ENCODE data around the gene SUPV3L1.
"Not testable (repeated sequence)": the region's sequence is repeated elsewhere in the genome, so short reads cannot be mapped to it uniquely, and the experiment has no call there.

SUPV3L1 gene
- 35.6 to 58.9 (median 47.9) reads per million in 4 experiments for total RNA-seq

DNA sequence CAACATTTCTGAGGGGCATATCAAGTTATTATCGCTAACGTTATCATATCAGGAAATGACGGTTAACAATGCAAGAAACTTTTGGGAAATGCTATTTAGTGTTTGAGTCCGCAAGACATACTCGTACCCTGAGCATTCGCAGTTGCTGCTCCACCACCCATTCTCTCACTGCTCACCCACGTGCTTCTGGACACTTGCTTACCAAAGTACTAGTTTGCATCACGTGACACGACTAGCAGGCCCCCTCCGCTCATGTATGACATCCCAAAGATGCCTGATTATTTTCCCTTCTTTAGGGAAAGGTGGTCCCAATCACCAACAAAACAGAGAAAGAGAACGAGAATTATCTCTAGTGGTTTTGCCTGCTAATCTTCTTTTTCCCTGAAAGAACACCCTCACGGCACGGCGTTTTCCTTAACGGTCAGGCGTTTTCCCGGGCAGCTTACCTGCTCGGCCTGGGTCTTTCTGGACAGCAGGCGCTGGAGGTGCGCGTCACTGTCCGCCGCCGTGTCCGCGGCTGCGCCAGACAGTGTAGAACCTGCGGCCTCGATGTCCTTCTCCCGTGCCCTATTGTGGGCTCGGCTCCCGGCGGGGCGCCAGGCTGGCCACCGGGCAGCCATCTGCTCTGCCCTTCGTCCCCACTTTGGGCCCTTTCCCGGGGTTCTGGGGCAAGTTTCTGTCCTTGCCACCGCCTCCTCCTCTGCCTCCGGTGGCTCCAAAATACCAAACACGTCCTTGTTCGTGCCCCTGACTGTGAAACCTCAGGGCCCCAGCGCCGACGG lies at the start of gene SUPV3L1:
Gene SUPV3L1 (plus strand): TSS at position 492 of the 782 bp plus-strand sequence. CDS start 58 bp downstream, at position 550.
- peak; percentile 75 for DNase-seq

DNA sequence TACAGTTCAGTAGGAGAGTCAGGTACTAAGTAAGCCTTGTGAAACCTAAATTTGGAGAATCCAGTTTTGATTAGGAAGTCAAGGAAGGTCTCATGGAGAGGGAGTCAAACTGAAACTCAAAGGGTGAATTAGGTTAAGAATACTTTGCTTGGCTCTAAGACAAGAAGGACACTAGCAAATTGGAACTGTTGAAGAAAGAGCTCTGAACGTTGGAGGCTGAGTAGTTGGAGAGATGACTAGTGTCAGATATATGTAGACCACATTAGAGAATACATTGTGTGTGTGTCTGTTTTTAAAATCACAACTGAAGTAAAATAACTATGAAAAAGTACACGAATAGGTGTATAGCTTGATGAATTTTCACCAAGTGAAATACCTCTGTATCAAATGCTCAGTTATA lies 49.8 kb upstream of the SUPV3L1 start:
- no peak for DNase-seq

DNA sequence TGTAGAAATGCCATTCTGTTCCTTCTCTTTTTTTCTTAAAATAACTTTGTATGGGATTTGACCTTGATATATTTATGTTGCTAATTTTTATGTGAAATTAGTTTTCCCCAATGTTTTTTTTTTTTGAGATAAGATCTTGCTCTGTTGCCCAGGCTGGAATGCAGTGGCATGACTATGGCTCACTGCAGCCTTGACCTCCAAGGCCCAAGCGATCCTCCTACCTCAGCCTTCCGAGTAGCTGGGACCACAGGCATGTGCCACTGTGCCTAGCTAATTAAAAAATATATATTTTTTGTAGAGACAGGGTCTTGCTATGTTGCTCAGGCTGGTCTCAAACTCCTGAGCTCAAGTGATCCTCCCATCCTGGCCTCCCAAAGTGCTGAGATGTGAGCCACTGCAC lies 40.1 kb upstream of the SUPV3L1 start:
- no peak for DNase-seq

DNA sequence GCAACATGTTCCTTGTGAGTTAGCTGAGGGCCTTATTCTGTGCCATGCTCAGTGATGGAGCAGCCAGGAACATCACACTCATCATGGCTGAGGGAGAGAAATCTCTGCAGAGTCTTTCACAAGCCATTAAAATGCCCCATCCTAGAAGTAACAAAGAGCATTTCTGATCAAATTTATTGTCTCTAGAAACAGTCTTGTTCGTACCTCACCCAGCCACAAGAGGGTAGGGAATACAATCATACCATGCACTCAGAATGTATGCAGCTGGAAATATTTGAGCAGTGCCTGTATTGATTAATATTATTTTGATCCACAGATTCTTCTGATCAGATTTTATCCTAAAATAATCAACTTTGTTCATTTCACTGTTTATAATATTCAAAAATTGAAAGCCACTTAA lies 38.7 kb upstream of the SUPV3L1 start:
- DNase-seq, result no peak

DNA sequence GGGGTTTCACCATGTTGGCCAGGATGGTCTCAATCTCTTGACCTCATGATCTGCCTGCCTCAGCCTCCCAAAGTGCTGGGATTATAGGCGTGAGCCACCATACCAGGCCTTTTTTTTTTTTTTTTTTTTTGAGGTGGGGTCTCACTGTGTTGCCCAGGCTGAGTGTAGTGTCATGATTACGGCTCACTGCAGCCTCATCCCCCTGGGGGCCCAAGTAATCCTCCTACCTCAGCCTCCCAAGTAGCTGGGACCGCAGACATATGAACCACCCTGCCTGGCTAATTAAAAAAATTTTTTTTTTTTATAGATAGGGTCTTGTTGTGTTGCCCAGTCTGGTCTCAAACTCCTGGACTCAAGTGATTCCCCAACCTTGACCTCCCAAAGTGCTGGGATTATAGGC lies 38.0 kb upstream of the SUPV3L1 start:
- not testable (repeated sequence) for DNase-seq

DNA sequence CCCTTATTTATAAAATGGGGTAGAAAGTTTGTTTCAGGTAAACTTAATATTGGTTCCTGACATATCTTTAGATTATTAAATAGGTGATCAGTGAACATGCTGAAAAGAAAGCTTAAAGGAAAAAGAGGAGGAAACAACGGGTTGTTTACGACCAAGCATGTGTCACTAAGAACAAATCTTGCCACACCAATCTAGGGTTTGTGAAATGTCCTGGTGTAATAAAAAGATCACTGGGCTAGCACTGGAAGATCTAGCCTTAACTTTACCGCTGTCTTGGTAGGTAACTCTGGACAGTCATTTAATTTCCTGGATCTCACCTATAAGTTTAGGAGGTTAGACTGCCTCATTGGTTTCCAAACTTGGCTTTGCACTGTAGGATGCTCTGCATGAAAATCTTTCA lies 37.1 kb upstream of the SUPV3L1 start:
- no peak for DNase-seq

DNA sequence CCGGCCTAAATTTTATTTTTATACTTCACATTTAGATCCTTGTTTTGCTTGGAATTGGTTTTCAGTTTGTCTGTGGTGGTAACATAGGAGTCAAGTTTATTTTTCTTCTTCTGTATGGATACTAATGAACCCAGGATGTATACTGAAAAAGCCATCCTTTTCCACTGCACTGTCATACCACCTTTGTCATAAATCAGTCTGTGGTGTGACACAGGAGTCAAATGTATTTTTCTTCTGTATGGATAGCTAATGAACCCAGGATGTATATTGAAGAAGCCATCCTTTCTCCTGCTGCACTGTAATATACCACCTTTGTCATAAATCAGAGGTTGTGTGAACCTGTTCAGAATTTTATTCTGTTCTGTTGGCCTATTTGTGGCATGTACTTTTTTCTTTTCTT lies 34.7 kb upstream of the SUPV3L1 start:
- no peak for DNase-seq

DNA sequence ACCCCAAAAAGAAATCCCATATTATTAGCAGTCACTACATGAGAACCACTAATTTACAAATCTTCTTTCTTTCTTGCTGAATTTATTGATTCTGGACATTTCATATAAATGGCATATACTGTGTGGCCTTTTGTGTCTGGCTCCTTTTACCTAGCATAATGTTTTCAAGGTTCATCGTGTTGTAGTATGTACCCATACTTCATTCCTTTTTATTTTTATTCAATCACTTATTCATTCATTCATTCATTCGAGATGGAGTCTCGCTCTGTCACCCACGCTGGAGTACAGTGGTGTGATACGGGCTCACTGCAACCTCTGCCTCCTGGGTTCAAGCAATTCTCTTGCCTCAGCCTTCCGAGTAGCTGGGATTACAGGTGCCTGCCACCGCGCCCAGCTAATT lies 34.2 kb upstream of the SUPV3L1 start:
- no peak for DNase-seq

DNA sequence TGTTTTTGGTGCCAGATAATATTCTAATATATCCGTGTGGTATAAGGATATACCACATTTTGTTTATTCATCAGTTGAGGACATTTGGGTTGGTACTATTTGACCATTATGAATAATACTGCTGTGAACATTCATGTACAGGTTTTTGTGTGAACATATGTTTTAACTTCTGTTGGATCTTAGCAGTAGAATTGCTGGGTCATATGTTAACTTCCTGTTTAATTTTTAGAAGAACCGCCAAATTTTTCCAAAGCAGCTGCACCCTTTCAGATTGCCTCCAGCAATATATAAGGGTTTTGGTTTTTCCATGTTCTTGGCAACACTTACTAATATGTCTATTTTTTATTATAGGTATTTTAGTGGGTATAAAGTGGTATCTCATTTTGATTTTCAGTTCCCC lies 33.3 kb upstream of the SUPV3L1 start:
- no peak for DNase-seq

DNA sequence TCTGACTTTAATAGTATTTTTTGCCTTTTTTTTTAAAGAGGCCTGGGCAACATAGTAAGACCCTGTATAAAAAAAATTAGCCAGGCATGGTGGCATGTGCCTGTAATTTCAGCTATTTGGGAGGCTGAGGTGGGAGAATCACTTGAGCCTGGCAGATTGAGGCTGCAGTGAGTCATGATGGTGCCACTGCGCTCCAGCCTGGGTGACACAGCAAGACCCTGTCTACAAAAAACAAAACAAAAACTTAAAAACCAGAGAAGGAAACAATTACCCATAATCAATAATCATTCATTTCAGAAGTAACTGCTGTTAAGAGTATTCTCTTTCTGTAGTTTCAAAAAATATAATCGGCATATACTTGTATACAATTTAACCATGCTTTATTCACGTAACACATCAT lies 28.1 kb upstream of the SUPV3L1 start:
- no peak for DNase-seq

DNA sequence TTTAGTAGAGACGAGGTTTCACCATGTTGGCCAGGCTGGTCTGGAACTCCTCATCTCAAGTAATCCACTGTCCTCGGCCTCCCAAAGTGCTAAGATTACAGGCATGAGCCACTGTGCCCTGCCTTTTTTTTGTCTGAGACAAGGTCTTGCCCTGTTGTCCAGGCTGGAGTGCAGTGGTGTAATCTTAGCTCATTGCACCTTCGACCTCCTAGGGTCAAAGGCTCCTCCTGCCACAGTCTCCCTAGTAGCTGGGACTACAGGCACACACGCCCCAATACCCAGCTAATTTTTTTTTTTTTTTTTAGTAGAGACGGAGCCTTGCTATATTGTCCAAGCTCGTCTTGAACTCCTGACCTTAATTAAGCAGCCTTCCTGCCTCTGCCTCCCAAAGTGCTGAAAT lies 26.8 kb upstream of the SUPV3L1 start:
- DNase-seq, result no peak

DNA sequence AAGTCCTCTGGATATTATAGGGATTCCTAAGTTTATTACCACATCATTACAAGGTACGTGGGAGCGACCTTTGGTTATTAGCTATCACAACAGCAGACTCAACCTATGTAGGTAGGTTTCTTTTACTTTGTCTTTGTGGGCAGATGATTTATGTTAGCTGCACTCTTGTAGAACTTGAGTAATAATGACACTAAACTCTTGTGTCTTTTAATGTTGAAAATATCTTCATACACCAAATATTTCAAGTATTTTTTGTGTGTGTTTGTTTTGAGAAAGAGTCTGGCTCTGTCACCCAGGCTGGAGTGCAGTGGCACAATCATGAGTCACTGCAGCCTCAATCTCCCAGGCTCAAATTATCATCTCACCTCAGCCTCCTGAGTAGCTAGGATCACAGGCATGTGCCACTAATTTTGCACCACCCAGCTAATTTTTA lies 19.2 kb upstream of the SUPV3L1 start:
- DNase-seq, result no peak

DNA sequence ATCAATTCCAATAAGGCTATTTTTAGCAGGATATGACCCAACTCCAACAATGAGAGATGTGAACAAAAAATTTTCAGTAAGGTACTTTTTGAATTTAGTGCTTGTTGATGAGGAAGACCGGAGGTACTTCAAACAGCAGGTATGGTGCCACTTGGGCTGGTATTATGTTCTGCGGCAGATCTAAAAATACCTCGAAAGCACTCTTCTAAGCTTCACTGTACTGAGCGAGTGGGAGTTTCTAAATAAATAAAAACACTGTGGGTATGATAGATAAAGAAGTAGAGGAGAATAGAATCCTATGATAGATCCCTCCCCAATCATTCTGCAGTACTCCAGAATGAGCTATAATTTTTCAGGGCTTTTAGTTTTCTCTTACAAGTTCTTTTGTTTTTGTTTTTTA lies 11.5 kb upstream of the SUPV3L1 start:
- no peak for DNase-seq

DNA sequence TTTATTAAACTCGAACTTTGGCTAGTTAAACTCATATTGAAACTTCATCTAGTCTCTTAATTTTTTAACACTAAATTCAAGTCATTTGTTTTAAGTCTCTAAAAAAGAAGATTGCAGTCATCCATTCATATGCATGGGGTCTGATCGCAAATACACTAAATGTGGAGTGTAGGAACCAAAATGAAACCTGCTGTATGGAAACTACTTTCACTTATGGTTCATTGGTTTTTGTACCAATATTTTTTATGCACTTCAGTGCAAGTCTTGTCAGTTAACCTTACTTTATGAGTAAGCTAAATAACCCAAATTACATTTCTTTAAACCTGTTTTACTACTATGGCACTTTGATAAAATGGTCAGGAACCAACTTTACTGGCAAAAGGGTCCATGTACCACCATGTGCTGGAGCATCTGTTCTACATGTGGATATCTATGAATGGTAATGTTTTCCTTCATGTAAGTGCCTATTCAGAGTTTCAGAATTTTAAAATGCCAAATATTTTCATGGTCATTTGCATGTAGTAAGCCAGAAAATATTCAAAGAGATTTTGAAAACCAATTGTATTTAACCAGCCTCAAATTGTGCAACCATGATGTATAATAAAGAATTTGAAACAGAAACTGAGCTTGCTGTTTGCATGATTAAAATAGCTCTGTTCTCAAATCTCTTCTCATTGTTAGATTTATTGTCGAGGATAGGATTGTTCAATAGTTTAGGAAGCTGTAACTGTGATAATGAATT lies 7.6 kb upstream of the SUPV3L1 start:
- DNase-seq, result no peak

DNA sequence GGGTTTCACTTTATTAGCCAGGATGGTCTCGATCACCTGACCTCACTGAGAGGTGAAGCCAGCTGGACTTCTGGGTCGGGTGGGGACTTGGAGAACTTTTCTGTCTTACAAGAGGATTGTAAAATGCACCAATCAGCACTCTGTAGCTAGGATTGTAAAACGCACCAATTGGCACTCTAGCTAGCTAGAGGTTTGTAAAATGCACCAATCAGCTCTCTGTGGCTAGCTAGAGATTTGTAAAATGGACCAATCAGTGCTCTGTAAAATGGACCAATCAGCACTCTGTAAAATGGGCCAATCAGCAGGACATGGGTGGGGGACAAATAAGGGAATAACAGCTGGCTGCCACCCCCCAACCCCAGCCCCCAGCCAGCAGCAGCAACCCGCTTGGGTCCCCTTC lies 4.7 kb upstream of the SUPV3L1 start:
- DNase-seq, result not testable (repeated sequence)

DNA sequence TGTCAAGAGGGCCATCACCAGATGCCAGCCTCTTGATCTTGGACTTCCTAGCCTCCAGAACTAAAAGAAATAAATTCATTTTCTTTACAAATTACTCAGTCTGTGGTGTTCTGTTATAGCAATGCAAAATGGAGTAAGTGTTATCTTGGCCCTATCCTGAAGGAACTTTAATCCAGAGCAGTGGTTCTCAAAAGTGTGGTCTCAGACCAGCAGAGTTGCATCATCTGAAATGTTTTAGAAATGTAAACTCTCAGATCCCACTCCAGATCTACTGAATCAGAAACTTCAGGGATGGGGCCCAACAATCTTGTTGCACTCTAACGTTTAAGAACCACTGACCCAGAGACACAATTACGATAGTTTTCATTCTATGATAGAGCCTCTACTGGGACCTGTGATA lies 3.2 kb upstream of the SUPV3L1 start:
- DNase-seq, result no peak

DNA sequence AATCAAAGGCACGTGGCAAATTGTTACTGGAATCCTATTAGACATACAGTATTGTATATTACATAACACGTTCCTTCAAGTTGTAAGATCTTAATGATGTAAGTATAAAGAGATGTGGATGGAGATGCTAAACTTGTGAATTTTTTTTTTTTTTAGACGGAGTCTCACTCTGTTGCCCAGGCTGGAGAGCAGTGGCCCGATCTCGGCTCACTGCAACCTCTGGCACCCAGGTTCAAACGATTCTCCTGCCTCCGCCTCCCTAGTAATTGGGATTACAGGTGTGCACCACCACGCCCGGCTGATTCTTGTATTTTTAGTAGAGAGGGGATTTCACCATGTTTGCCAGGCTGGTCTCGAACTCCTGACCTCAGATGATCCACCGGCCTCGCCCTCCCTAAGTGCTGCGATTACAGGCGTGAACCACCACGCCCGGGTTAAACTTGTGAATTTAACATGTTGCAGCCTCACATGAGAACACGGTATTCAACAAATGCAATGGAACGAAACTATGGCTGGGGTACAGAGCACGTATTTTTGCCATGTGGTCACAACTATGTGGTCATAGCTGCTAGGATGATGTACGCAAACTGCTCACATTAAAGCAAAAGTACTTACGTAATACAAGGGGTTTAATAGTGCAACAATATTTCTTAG lies 818 bp upstream of the SUPV3L1 start:
- no peak for DNase-seq

DNA sequence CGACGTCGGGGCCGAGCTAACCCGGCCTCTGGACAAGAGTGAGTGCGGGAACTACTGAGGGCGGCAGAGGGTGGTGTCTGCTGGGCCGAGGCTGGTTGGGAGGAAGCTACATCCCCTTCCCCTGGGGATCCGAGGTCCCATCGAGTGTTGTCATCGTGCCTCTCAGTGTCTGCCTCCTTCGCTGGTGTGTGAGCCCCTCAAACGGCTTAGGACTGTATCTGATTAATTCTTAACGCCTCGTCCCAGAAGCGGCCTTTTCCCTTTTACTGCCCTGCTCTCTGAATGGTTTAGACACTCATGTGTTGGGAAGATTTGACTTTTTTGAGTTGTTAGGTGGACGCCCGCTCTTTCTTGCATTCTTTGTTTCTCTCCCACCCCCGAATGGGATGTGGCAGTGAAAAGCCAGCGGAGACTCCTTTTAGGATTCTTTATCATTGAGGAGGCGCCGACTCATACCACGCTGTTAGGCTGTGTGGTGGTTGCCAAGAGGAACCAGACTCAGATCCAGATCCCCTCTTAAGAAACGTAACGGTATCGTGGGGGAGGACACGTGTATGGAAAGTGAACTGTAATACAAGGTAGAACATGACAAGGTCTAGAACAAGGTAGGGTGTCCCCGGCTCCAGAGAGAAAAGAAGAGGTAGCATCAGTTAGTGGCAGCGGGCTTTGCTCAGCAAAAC lies 631 bp downstream of the SUPV3L1 start:
- no peak for DNase-seq

DNA sequence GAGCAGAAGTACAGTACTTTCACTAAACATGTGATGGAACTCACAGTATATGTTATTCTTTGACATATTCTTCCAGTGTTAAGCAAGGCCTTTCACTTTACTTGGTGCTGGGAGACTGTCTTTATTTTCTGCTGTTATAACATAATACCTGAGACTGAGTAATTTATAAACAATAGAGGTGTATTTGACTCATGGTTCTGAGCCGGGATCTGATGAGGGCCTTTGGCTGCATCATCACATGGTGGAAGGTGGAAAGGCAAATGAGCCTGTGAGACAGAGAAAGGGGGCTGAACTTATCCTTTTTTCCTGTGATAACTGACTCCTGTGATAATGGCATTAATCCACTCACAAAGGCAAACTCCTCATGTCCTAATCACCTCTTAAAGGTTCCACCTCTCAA lies 1.4 kb downstream of the SUPV3L1 start:
- DNase-seq, result no peak

DNA sequence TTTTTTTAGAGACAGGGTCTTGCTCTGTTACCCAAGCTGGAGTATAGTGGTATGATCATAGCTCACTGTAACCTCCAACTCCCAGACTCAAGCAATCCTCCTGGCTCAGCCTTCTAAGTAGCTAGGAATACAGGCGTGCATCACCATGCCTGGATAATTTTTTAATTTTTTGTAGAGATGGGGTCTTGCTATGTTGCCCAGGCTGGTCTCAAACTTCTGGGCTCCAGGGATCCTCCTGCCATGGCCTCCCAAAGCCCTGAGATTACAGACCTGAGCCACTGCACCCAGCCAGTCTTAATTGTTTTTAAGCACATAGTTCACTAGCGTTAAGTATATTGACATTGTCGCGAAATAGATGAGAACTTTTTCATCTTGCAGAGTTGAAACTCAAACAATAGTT lies 2.0 kb downstream of the SUPV3L1 start:
- DNase-seq, result no peak

DNA sequence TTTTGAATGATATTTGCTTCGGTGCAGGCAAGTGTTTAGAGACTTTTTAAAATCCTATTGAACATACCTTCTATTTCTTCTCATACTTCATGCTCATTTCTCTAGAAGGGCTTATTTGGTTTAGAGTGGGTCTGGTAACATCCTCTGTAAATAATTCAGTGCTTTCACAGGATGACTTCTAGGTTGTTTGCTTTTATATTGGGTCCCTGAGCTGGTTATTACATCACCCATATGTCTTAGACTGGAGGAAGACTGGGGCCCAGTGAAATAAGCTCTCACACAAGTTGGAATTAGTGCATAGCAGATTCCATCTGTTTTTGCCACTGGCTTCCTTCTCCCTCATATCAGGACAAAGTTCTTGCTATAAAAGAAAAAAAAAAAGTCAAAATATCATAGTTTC lies 6.5 kb downstream of the SUPV3L1 start:
- no peak for DNase-seq

DNA sequence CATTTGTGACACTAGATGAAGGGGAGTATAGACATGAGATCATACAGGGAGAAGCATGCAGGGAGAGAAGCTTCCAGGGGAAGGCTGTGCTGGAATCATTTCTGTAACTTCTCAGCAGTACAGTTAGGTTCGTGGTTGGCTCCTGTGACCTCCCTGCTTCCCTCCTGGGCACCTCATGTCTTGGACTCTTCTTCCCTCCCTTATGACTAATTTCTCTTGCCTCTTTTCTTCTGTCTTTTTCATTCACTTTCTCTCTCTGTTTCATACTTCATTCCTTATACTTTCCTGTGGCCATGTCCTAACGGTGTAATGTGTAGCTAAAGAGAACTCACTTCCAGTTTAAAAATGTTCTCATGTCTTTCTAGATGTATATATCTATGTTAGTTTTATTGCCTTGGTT lies 21.0 kb downstream of the SUPV3L1 start:
- DNase-seq, result no peak

DNA sequence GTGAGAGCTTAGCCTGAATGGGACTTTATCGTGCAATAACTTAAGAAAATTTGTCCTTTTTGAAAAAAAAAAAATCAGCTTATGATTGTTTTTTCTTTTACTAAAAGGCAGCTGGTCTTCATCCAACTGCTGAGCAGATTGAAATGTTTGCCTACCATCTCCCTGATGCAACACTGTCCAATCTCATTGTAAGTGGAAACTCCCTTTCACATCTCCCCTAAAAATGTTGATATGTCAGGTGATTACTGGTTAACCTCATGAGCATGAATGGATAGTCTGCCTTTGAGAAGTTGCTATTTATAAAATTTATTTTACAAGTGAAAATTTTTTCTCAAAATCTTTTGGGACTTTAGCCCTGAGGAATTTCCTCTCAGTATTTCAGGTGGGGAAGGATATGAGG lies 22.3 kb downstream of the SUPV3L1 start:
- no peak for DNase-seq
